CD14-positive monocyte (primary cell): Measurements from ENCODE around the gene PSME1. TPM values are rescaled to one million over a fixed set of nuclear protein-coding genes. Genes with fewer than 3 reads are reported as not detected.

ENCODE experiments used
- DNase-seq, 3 donors: peaks; one replicate each; pipeline ENCODE4 v3.0.0-alpha.2; 2011 to 2022
- H2AFZ ChIP-seq: 2 replicates; pipeline ENCODE4 v1.6.0; 2012; ENCODE audit warnings: mild to moderate bottlenecking, low read depth, low read length, inconsistent platforms; ENCODE audit not compliant: insufficient read depth, poor library complexity, severe bottlenecking
- H3K27ac ChIP-seq, 2 donors: 1 replicate in 1 of 2; 2 replicates in 1 of 2; pipeline ENCODE4 v1.5.1; 2012 to 2013; ENCODE audit warnings: low read length in 2 of 2, control low read depth in 1 of 2, inconsistent platforms in 1 of 2, low read depth in 1 of 2, mild to moderate bottlenecking in 1 of 2
- H3K27me3 ChIP-seq, 2 donors: one replicate each; pipeline versions ENCODE4 v1.6.0 to v1.6.1; 2011 to 2013; ENCODE audit warnings: low read length in 2 of 2; ENCODE audit not compliant: control insufficient read depth in 2 of 2, insufficient read depth in 2 of 2
- H3K36me3 ChIP-seq, 2 donors: replicated peaks in 1 of 2; 1 replicate in 1 of 2; 2 replicates in 1 of 2; pipeline versions ENCODE4 v1.5.1 to v1.6.1; 2012 to 2013; ENCODE audit warnings: low read length in 2 of 2, control low read depth in 1 of 2, inconsistent platforms in 1 of 2, mild to moderate bottlenecking in 1 of 2; ENCODE audit not compliant: insufficient read depth in 2 of 2, control insufficient read depth in 1 of 2
- H3K4me1 ChIP-seq, 2 donors: 1 replicate in 1 of 2; 2 replicates in 1 of 2; pipeline versions ENCODE4 v1.5.1 to v1.6.1; 2012 to 2013; ENCODE audit warnings: low read length in 2 of 2, control low read depth in 1 of 2, inconsistent platforms in 1 of 2, mild to moderate bottlenecking in 1 of 2, moderate library complexity in 1 of 2; ENCODE audit not compliant: insufficient read depth in 2 of 2, control insufficient read depth in 1 of 2
- H3K4me2 ChIP-seq: replicated peaks from 2 replicates; pipeline ENCODE3; 2012; ENCODE audit warnings: low read length, moderate library complexity, mild to moderate bottlenecking; ENCODE audit not compliant: poor library complexity, severe bottlenecking; ENCODE audit errors: extremely low read depth
- H3K4me3 ChIP-seq, 3 experiments: fragments of 200-600 bp in 1 of 3; sonication (generic) in 1 of 3; replicated peaks in 1 of 3; 1 replicate in 2 of 3; 2 replicates in 1 of 3; pipeline ENCODE4 v1.5.1; 2011 to 2013; ENCODE audit warnings: low read length in 3 of 3, mild to moderate bottlenecking in 3 of 3, control low read depth in 2 of 3, low read depth in 2 of 3, inconsistent platforms in 1 of 3, moderate library complexity in 1 of 3
- H3K79me2 ChIP-seq: 2 replicates; pipeline ENCODE4 v1.6.0; 2012; ENCODE audit warnings: mild to moderate bottlenecking, control low read depth, inconsistent platforms, low read length, moderate library complexity; ENCODE audit not compliant: insufficient read depth
- H3K9ac ChIP-seq: 2 replicates; pipeline ENCODE4 v1.6.0; 2017; ENCODE audit warnings: low read length, mild to moderate bottlenecking; ENCODE audit not compliant: insufficient read depth, poor library complexity, severe bottlenecking
- H3K9me3 ChIP-seq, 2 donors: replicated peaks in 1 of 2; 1 replicate in 1 of 2; 2 replicates in 1 of 2; pipeline versions ENCODE4 v1.5.1 to v1.6.1; 2012 to 2013; ENCODE audit warnings: low read length in 2 of 2, control low read depth in 1 of 2; ENCODE audit not compliant: control insufficient read depth in 1 of 2, insufficient read depth in 1 of 2
- H4K20me1 ChIP-seq: 2 replicates; pipeline ENCODE4 v1.6.0; 2012; ENCODE audit warnings: mild to moderate bottlenecking, low read length, control low read depth, moderate library complexity; ENCODE audit not compliant: insufficient read depth
- H3K27ac Mint-ChIP-seq, 7 donors: one replicate each; pipeline ENCODE4 v1.8.0; 2020; ENCODE audit warnings: mild to moderate bottlenecking in 7 of 7, mixed read lengths in 7 of 7, moderate library complexity in 6 of 7, inconsistent platforms in 2 of 7
- H3K27me3 Mint-ChIP-seq, 3 donors: one replicate each; pipeline ENCODE4 v1.8.0; 2021 to 2022; ENCODE audit warnings: low read depth in 3 of 3, mild to moderate bottlenecking in 3 of 3, mixed read lengths in 3 of 3, moderate library complexity in 3 of 3, inconsistent platforms in 1 of 3
- H3K36me3 Mint-ChIP-seq, 2 donors: one replicate each; pipeline ENCODE4 v1.8.0; 2020; ENCODE audit warnings: mixed read lengths in 2 of 2, inconsistent platforms in 1 of 2, mild to moderate bottlenecking in 1 of 2
- H3K4me1 Mint-ChIP-seq: one replicate; pipeline ENCODE4 v1.8.0; 2020; ENCODE audit warnings: mild to moderate bottlenecking, mixed read lengths
- H3K4me3 Mint-ChIP-seq, 2 donors: one replicate each; pipeline ENCODE4 v1.8.0; 2020; ENCODE audit warnings: mild to moderate bottlenecking in 2 of 2, mixed read lengths in 2 of 2, moderate library complexity in 1 of 2
- H3K9me3 Mint-ChIP-seq, 7 donors: one replicate each; pipeline ENCODE4 v1.8.0; 2020 to 2022; ENCODE audit warnings: mixed read lengths in 7 of 7, mild to moderate bottlenecking in 6 of 7, moderate library complexity in 6 of 7, inconsistent platforms in 2 of 7
- CTCF ChIP-seq: fragments of 200-600 bp; IDR thresholded peaks from one replicate; pipeline ENCODE4 v1.8.0; 2022; ENCODE audit warnings: antibody characterized with exemption, mild to moderate bottlenecking
- WGBS: methylation state at CpG from one replicate; pipeline ENCODE4 v1.1.5; 2013; ENCODE audit warnings: missing lambda C conversion rate; ENCODE audit not compliant: insufficient coverage; 5-methylcytosine and 5-hydroxymethylcytosine counted together
- intact Hi-C, 2 donors: fragments of 100-400 bp; cut with micrococcal nuclease; formaldehyde crosslinking; loops; one replicate each; pipeline versions ENCODE4 v1.15.0 to v1.15.1; 2023
- polyA plus RNA-seq, 3 donors: library from polyadenylated mRNA; depleted of rRNA in 1 of 3; unstranded in 2 of 3; stranded (reverse) in 1 of 3; fragments of 300-500 nt in 2 of 3; fragments of >200 nt in 1 of 3; fragmentation: Illumina TruSeq in 2 of 3; gene quantifications; 1 replicate in 2 of 3; 2 replicates in 1 of 3; pipeline ENCODE4 v1.2.3, GENCODE V29; 2012 to 2021

The PSME1 gene
- polyA plus RNA-seq, 3 donors = 435 to 759 (median 729) TPM

- intact Hi-C loops = loop anchor here in 1 of 2 donors (10.0 kb wide), 2 partner anchors 179 to 1191 kb away; partner anchors contain the start of genes DHRS1, NOP9 and PRMT5
- Histone ChIP-seq H3K79me2 (peaks cover 24% of the 10 kb centered on the region), H4K20me1 (no peaks in the 10 kb centered on the region), H3K36me3 (peaks cover 43 to 51% of the 10 kb centered on the region in 2 donors), H3K4me2 (peak overlapping the region; percentile 94), H3K27ac (peak overlapping the region in 1 of 2 donors; percentile 99), H3K27me3 (no peaks in the 10 kb centered on the region), H3K9ac (no peak overlapping the region), H3K4me3 (peak overlapping the region in 1 of 3 experiments; percentile 87), H2AFZ (no peak overlapping the region), H3K4me1 (peaks cover 19 to 27% of the 10 kb centered on the region in 2 donors), H3K9me3 (no peaks in the 10 kb centered on the region)
- Mint-ChIP-seq H3K4me3 (peak overlapping the region; percentile 89 to 94), H3K9me3 (peaks cover 0 to 2% (median 0%) of the 10 kb centered on the region in 7 donors), H3K27ac (peak overlapping the region in 5 of 7 donors; percentile 77 to 99 (median 99)), H3K36me3 (peaks cover 41 to 54% of the 10 kb centered on the region in 2 donors), H3K4me1 (peaks cover 18% of the 10 kb centered on the region), H3K27me3 (peaks cover 0 to 6% (median 2%) of the 10 kb centered on the region in 3 donors)
- WGBS = no CpG with 5 or more reads among the region's 6 CpGs
- TF ChIP-seq CTCF = no peak
- DNase-seq = no peak
Measured at GRCh38 chr14:24116128-24116814, 19.7 kb upstream of the PSME1 start.

GRCh38 chr14:24117179-24117578, 18.8 kb upstream of the PSME1 start:
- no peak overlapping the region for H2AFZ ChIP-seq
- Mint-ChIP-seq H3K9me3 (peaks cover 0 to 2% (median 0%) of the 10 kb centered on the region in 7 donors), H3K4me1 (peaks cover 18% of the 10 kb centered on the region), H3K27ac (peak overlapping the region in 1 of 7 donors; percentile 6), H3K36me3 (peaks cover 47 to 63% of the 10 kb centered on the region in 2 donors), H3K27me3 (peaks cover 0 to 6% (median 2%) of the 10 kb centered on the region in 3 donors), H3K4me3 (no peak overlapping the region)
- no peaks in the 10 kb centered on the region for H4K20me1 ChIP-seq
- TF ChIP-seq CTCF = no peak
- no peak overlapping the region for H3K27ac ChIP-seq
- no peaks in the 10 kb centered on the region for H3K27me3 ChIP-seq
- H3K9me3 ChIP-seq = no peaks in the 10 kb centered on the region
- WGBS = 97% methylated on average over 5 of the region's 6 CpGs
- no peak overlapping the region for H3K9ac ChIP-seq
- intact Hi-C loops = loop anchor here in 1 of 2 donors (10.0 kb wide), 2 partner anchors 178 to 1192 kb away; partner anchors contain the start of genes DHRS1, NOP9 and PRMT5
- H3K4me2 ChIP-seq = no peak overlapping the region
- DNase-seq = no peak
- peaks cover 19 to 27% of the 10 kb centered on the region in 2 donors for H3K4me1 ChIP-seq
- H3K36me3 ChIP-seq = peaks cover 50 to 60% of the 10 kb centered on the region in 2 donors
- H3K79me2 ChIP-seq = peaks cover 24% of the 10 kb centered on the region
- no peak overlapping the region for H3K4me3 ChIP-seq
